Skeletal muscle cell (primary cell): ENCODE results near the gene STK39.
"Not testable (repeated sequence)": the region's sequence is repeated elsewhere in the genome, so short reads cannot be mapped to it uniquely, and the experiment has no call there.

ENCODE experiments used
- DNase-seq: peaks from one replicate; pipeline ENCODE4 v3.0.0-alpha.2; 2010; ENCODE audit warnings: low read depth
- H3K4me3 ChIP-seq: 2 replicates; pipeline ENCODE4 v1.5.1; 2011; ENCODE audit warnings: low read depth, mild to moderate bottlenecking, control low read depth, low read length, moderate library complexity

Gene STK39

GRCh38 chr2:168247341-168248261 lies at the start of gene STK39:
STK39 (minus strand) TSS chr2:168247595; CDS start chr2:168247435, 160 bp downstream.
- DNase-seq: peak; percentile 43
- H3K4me3 ChIP-seq: peak within 1 kb of the TSS; percentile 60

- no peak for DNase-seq
- no peak overlapping the region for H3K4me3 ChIP-seq
These were observed 47.7 kb upstream of the STK39 start for GRCh38 chr2:168295051-168295450.

GRCh38 chr2:168294409-168294808 lies 47.0 kb upstream of the STK39 start:
- H3K4me3 ChIP-seq: no peak overlapping the region

GRCh38 chr2:168293766-168294165 lies 46.4 kb upstream of the STK39 start:
- H3K4me3 ChIP-seq: no peak overlapping the region
- DNase-seq: no peak

More at GRCh38 chr2:168294409-168294808, 47.0 kb upstream of the STK39 start:
- no peak for DNase-seq

- DNase-seq: no peak
- H3K4me3 ChIP-seq: no peak overlapping the region
These were observed 43.0 kb upstream of the STK39 start for GRCh38 chr2:168290391-168290790.

- no peak overlapping the region for H3K4me3 ChIP-seq
- DNase-seq: no peak
These were observed 42.5 kb upstream of the STK39 start for GRCh38 chr2:168289880-168290279.

GRCh38 chr2:168286535-168286934 lies 39.1 kb upstream of the STK39 start:
- DNase-seq: no peak
- H3K4me3 ChIP-seq: no peak overlapping the region

- peak; percentile 17 for DNase-seq
- no peak overlapping the region for H3K4me3 ChIP-seq
These were observed 31.1 kb upstream of the STK39 start for GRCh38 chr2:168278424-168278888.

- no peak overlapping the region for H3K4me3 ChIP-seq
- no peak for DNase-seq
These were observed 29.9 kb upstream of the STK39 start for GRCh38 chr2:168277276-168277675.

- no peak for DNase-seq
- H3K4me3 ChIP-seq: no peak overlapping the region
These were observed 24.8 kb upstream of the STK39 start for GRCh38 chr2:168272225-168272624.

- not testable (repeated sequence) for DNase-seq, H3K4me3 ChIP-seq
These were observed 15.5 kb upstream of the STK39 start for GRCh38 chr2:168262926-168263325.

GRCh38 chr2:168256448-168256847 lies 9.1 kb upstream of the STK39 start:
- no peak for DNase-seq
- no peak overlapping the region for H3K4me3 ChIP-seq

- H3K4me3 ChIP-seq: no peak overlapping the region
- no peak for DNase-seq
These were observed 8.5 kb upstream of the STK39 start for GRCh38 chr2:168255866-168256265.

- H3K4me3 ChIP-seq: no peak overlapping the region
- no peak for DNase-seq
These were observed 7.7 kb upstream of the STK39 start for GRCh38 chr2:168255103-168255502.

- H3K4me3 ChIP-seq: no peak overlapping the region
- no peak for DNase-seq
These were observed 7.0 kb upstream of the STK39 start for GRCh38 chr2:168254158-168254935.

GRCh38 chr2:168253379-168253778 lies 6.0 kb upstream of the STK39 start:
- DNase-seq: no peak

GRCh38 chr2:168252976-168253375 lies 5.6 kb upstream of the STK39 start:
- no peak for DNase-seq

More at GRCh38 chr2:168253379-168253778, 6.0 kb upstream of the STK39 start:
- H3K4me3 ChIP-seq: no peak overlapping the region

GRCh38 chr2:168246483-168247340 lies 683 bp downstream of the STK39 start:
- peak overlapping the region; percentile 60 for H3K4me3 ChIP-seq
- peak; percentile 39 for DNase-seq

More at GRCh38 chr2:168252976-168253375, 5.6 kb upstream of the STK39 start:
- H3K4me3 ChIP-seq: no peak overlapping the region

- no peak for DNase-seq
- peak overlapping the region; percentile 60 for H3K4me3 ChIP-seq
These were observed 1.3 kb downstream of the STK39 start for GRCh38 chr2:168246072-168246482.
